ENCODE data around the gene FAM168B.

- TF ChIP-seq CTCF (IDR thresholded peaks at IDR 0.05): no peak
- no peak for TF ChIP-seq POLR2A (IDR thresholded peaks at IDR 0.05)
Observed at GRCh38 chr2:131123192-131123591, 29.9 kb upstream of the FAM168B start.

Data from adrenal gland (tissue), 5 donors.